ENCODE data around the gene FXYD5. TPM values are rescaled to one million over a fixed set of nuclear protein-coding genes. Genes with fewer than 3 reads are reported as not detected.

FXYD5 gene
- total RNA-seq, 1 experiment from 2014 or later = 33.6 TPM

- no peaks in the 10 kb centered on the region for H3K9me3 ChIP-seq (ENCODE audit: control insufficient read depth, insufficient read depth, low read depth, low read length)
- H3K4me3 ChIP-seq (ENCODE audit: low read depth in 2 of 2, low read length in 2 of 2) = no peak overlapping the region
- ATAC-seq (no peak), DNase-seq (ENCODE audit: low read depth, low spot score) (no peak)
- H3K4me1 ChIP-seq (ENCODE audit: control insufficient read depth, insufficient read depth, low read length) = peaks cover 10% of the 10 kb centered on the region
- intact Hi-C loops (cut with micrococcal nuclease; ENCODE audit: unreplicated experiment) = no loop called here
- in situ Hi-C loops (cut with HindIII; ENCODE audit: low pct_unique_long_range_greater_than_20kb, low sequenced_read_pairs) = no loop called here
- ChIA-PET CTCF (interaction anchor here (0.7 kb wide), 1 partner anchor 10 kb away, joined by 9 read pairs; no protein-coding TSS in a partner anchor), POLR2A (interaction anchor here (0.6 kb wide), 1 partner anchor 14 kb away, joined by 6 read pairs; no protein-coding TSS in a partner anchor)
- BruUV-seq (replicated peaks) = TSS peak; percentile 70
- no peaks in the 10 kb centered on the region for H3K27me3 ChIP-seq (ENCODE audit: control insufficient read depth, insufficient read depth, low read length)
- TF ChIP-seq SIN3A (IDR thresholded peaks at IDR 0.05; ENCODE audit: borderline replicate concordance, insufficient read depth, low read depth, low read length) = no peak
- TF ChIP-seq, protein P1, sequence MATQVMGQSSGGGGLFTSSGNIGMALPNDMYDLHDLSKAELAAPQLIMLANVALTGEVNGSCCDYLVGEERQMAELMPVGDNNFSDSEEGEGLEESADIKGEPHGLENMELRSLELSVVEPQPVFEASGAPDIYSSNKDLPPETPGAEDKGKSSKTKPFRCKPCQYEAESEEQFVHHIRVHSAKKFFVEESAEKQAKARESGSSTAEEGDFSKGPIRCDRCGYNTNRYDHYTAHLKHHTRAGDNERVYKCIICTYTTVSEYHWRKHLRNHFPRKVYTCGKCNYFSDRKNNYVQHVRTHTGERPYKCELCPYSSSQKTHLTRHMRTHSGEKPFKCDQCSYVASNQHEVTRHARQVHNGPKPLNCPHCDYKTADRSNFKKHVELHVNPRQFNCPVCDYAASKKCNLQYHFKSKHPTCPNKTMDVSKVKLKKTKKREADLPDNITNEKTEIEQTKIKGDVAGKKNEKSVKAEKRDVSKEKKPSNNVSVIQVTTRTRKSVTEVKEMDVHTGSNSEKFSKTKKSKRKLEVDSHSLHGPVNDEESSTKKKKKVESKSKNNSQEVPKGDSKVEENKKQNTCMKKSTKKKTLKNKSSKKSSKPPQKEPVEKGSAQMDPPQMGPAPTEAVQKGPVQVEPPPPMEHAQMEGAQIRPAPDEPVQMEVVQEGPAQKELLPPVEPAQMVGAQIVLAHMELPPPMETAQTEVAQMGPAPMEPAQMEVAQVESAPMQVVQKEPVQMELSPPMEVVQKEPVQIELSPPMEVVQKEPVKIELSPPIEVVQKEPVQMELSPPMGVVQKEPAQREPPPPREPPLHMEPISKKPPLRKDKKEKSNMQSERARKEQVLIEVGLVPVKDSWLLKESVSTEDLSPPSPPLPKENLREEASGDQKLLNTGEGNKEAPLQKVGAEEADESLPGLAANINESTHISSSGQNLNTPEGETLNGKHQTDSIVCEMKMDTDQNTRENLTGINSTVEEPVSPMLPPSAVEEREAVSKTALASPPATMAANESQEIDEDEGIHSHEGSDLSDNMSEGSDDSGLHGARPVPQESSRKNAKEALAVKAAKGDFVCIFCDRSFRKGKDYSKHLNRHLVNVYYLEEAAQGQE (IDR thresholded peaks at IDR 0.05; ENCODE audit: insufficient read depth in 1 of 2, low read depth in 2 of 2, low read length in 1 of 2) = no peak
- TF ChIP-seq CTCF (IDR thresholded peaks at IDR 0.05) = no peak
- TF ChIP-seq POLR2AphosphoS5 (IDR thresholded peaks at IDR 0.05; ENCODE audit: low read depth, low read length) = no peak
- peaks cover 3% of the 10 kb centered on the region; the same call in 1 of the 2 replicates for H3K36me3 ChIP-seq (ENCODE audit: control insufficient read depth, insufficient read depth, low read length)
- H3K27ac ChIP-seq (ENCODE audit: low read length) = no peak overlapping the region
Observed at GRCh38 chr19:35156673-35157014, 2.1 kb downstream of the FXYD5 start.

GRCh38 chr19:35157431-35157830 lies 2.9 kb downstream of the FXYD5 start:
- no TSS peak for BruUV-seq (replicated peaks)
- ATAC-seq (no peak), DNase-seq (ENCODE audit: low read depth, low spot score) (no peak)
- Histone ChIP-seq H3K4me3 (ENCODE audit: low read depth in 2 of 2, low read length in 2 of 2) (no peak overlapping the region), H3K27ac (ENCODE audit: low read length) (no peak overlapping the region), H3K27me3 (ENCODE audit: control insufficient read depth, insufficient read depth, low read length) (no peaks in the 10 kb centered on the region), H3K4me1 (ENCODE audit: control insufficient read depth, insufficient read depth, low read length) (peaks cover 10% of the 10 kb centered on the region), H3K9me3 (ENCODE audit: control insufficient read depth, insufficient read depth, low read depth, low read length) (no peaks in the 10 kb centered on the region), H3K36me3 (ENCODE audit: control insufficient read depth, insufficient read depth, low read length) (peaks cover 3% of the 10 kb centered on the region; the same call in 1 of the 2 replicates)
- CTCF ChIA-PET = interaction anchor here (0.6 to 0.7 kb wide), 2 partner anchors 11 to 433 kb away, joined by 3 to 9 read pairs; no protein-coding TSS in a partner anchor
- in situ Hi-C loops (cut with HindIII; ENCODE audit: low pct_unique_long_range_greater_than_20kb, low sequenced_read_pairs) (no loop called here), intact Hi-C loops (cut with micrococcal nuclease; ENCODE audit: unreplicated experiment) (no loop called here)
- no peak for TF ChIP-seq CTCF (IDR thresholded peaks at IDR 0.05)
- no peak for TF ChIP-seq POLR2AphosphoS5 (IDR thresholded peaks at IDR 0.05; ENCODE audit: low read depth, low read length)
- TF ChIP-seq TCF7L2 (IDR thresholded peaks at IDR 0.05; ENCODE audit: low read depth, low read length) = no peak
- TF ChIP-seq, protein P1 (IDR thresholded peaks at IDR 0.05; ENCODE audit: insufficient read depth in 1 of 2, low read depth in 2 of 2, low read length in 1 of 2) = no peak
- no peak for TF ChIP-seq SIN3A (IDR thresholded peaks at IDR 0.05; ENCODE audit: borderline replicate concordance, insufficient read depth, low read depth, low read length)
- POLR2A ChIA-PET = no interaction called here
